GM10266 (cell line): ENCODE data around the gene PTH1R.

Source experiments
- DNase-seq: peaks from one replicate; pipeline ENCODE4 v3.0.0; 2012; ENCODE audit errors: extremely low spot score
- TF ChIP-seq, protein P1 (sequence below): IDR thresholded peaks from 2 replicates; pipeline ENCODE4 v1.5.1; 2012; ENCODE audit warnings: mild to moderate bottlenecking, low read depth; ENCODE audit not compliant: control insufficient read depth, insufficient read depth; ENCODE audit errors: missing control alignments

PTH1R gene

DNA sequence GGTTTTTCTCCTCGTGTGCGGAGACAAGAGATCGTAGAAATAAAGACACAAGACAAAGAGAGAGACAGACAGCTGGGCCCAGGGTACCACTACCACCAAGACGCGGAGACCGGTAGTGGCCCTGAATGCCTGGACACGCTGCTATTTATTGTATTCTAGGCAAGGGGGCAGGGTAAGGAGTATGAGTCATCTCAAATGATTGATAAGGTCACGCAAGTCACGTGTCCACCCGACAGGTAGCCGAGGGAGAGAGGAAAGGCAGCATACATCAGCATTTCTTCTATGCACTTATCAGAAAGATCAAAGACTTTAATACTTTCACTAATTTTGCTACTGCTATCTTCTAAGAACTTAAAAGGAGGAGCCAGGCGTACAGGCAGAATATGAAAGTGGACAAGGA, 42.5 kb upstream of the PTH1R start:
- DNase-seq: no peak
- TF ChIP-seq, protein P1, sequence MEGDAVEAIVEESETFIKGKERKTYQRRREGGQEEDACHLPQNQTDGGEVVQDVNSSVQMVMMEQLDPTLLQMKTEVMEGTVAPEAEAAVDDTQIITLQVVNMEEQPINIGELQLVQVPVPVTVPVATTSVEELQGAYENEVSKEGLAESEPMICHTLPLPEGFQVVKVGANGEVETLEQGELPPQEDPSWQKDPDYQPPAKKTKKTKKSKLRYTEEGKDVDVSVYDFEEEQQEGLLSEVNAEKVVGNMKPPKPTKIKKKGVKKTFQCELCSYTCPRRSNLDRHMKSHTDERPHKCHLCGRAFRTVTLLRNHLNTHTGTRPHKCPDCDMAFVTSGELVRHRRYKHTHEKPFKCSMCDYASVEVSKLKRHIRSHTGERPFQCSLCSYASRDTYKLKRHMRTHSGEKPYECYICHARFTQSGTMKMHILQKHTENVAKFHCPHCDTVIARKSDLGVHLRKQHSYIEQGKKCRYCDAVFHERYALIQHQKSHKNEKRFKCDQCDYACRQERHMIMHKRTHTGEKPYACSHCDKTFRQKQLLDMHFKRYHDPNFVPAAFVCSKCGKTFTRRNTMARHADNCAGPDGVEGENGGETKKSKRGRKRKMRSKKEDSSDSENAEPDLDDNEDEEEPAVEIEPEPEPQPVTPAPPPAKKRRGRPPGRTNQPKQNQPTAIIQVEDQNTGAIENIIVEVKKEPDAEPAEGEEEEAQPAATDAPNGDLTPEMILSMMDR: no peak

GRCh38 chr3:46835491-46835890, 42.0 kb upstream of the PTH1R start:
- TF ChIP-seq, protein P1: no peak
- no peak for DNase-seq

DNA sequence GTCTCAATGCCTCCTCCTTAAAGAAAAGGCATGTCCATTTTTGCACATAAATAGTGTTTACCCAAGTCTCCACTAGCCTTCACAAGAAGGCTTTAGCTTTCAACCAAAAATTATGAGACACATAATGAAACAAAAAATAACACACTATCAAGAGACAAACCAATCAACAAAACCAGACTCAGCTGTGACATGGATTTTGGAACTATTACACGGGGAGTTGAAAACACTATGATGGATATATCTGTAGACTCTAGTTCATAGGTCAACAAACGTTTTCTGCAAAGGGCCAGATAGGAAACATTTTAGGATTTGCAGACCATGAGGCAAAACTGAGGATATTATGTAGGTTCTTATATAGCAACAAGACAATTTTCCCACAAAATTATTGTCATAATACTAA, 39.2 kb upstream of the PTH1R start:
- no peak for DNase-seq

DNA sequence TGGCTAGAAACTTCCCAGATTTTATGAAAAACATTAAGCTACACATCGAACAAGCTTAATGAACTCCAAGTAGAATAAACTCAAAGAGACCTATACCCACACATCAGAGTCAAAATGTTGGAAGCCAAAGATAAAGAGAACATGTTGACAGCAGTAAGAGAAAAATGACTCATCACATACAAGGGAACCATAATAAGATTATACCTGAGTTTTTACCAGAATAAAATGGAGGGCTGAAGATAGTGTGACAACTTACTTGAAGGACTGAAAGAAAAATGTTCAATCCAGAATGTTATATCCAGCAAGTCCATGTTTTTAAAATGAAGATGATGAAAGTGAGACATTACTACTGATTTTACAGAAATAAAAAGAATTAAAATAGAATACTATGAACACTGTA, 37.0 kb upstream of the PTH1R start:
- TF ChIP-seq, protein P1: no peak
- no peak for DNase-seq

More for the DNA sequence above, 39.2 kb upstream of the PTH1R start:
- TF ChIP-seq, protein P1: no peak

- TF ChIP-seq, protein P1: no peak
- no peak for DNase-seq
Measured at GRCh38 chr3:46843508-46843907, 34.0 kb upstream of the PTH1R start.

- TF ChIP-seq, protein P1: no peak
Measured at GRCh38 chr3:46844397-46844796, 33.1 kb upstream of the PTH1R start.

GRCh38 chr3:46844881-46845312, 32.6 kb upstream of the PTH1R start:
- TF ChIP-seq, protein P1: no peak
- no peak for DNase-seq

More at GRCh38 chr3:46844397-46844796, 33.1 kb upstream of the PTH1R start:
- DNase-seq: no peak
